ENCODE measurements around the gene PHLDA1.
A peak's percentile ranks its signal among the peaks of the same experiment; 100 is the strongest.

The PHLDA1 gene

DNA sequence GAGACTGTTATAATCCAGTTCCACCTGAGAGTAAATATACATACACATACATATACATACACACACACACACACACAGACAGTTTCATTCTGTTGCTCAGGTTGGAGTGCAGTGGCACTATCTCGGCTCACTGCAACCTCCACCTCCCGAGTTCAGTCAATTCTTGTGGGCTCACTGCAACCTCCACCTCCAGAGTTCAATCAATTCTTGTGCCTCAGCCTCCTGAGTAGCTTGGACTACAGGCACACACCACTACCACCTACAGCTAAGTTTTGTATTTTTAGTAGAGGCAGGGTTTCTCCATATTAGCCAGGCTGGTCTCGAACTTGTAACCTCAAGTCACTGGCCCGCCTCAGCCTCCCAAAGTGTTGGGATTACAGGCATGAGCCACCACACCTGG is 8.9 kb upstream of the PHLDA1 start:
- H4K8ac ChIP-seq (ENCODE audit: low read length), result no peak overlapping the region
- no peak overlapping the region for H2BK12ac ChIP-seq (ENCODE audit: low read length in 2 of 2)
- no peak overlapping the region for H2BK5ac ChIP-seq (ENCODE audit: low read depth, low read length, poor library complexity, severe bottlenecking)
- no peak overlapping the region for H3K18ac ChIP-seq (ENCODE audit: low read depth in 1 of 2, low read length in 2 of 2)
- WGBS, result 100% methylated on average over 3 of the region's 4 CpGs
- no peak overlapping the region for H2BK15ac ChIP-seq (ENCODE audit: low read depth, poor library complexity, severe bottlenecking)
- H3K79me1 ChIP-seq (replicated peaks; ENCODE audit: low read length, poor library complexity, severe bottlenecking), result peaks cover 7% of the 10 kb centered on the region
- no peak overlapping the region for H3K14ac ChIP-seq (ENCODE audit: low read length in 2 of 2)
- no peak overlapping the region for H3K27ac ChIP-seq (ENCODE audit: low read length, poor library complexity, severe bottlenecking)
- peaks cover 7 to 34% of the 10 kb centered on the region in 2 experiments for H3K36me3 ChIP-seq (ENCODE audit: control insufficient read depth in 1 of 2, insufficient read depth in 2 of 2, low read depth in 1 of 2, low read length in 2 of 2)
- H2AFZ ChIP-seq (ENCODE audit: low read depth, low read length), result no peak overlapping the region
- H3K4ac ChIP-seq (ENCODE audit: low read depth in 1 of 2, low read length in 2 of 2), result no peak overlapping the region
- H2AK5ac ChIP-seq (ENCODE audit: low read length, severe bottlenecking), result no peak overlapping the region
- H3K23ac ChIP-seq (ENCODE audit: low read length in 2 of 2), result no peak overlapping the region
- H2BK120ac ChIP-seq (ENCODE audit: low read depth, low read length), result no peak overlapping the region
- H4K91ac ChIP-seq (ENCODE audit: low read length), result no peak overlapping the region
- H3K4me1 ChIP-seq (ENCODE audit: control insufficient read depth, insufficient read depth, low read depth, low read length), result peaks cover 1% of the 10 kb centered on the region
- no peaks in the 10 kb centered on the region for H3K27me3 ChIP-seq (ENCODE audit: control insufficient read depth in 1 of 2, insufficient read depth in 1 of 2, low read length in 2 of 2)
- H3K9ac ChIP-seq (ENCODE audit: low read length), result no peak overlapping the region
- no peak for DNase-seq
- H3K4me3 ChIP-seq (ENCODE audit: insufficient read depth in 1 of 2, low read depth in 1 of 2, low read length in 2 of 2), result no peak overlapping the region
- H3K9me3 ChIP-seq (ENCODE audit: control insufficient read depth, low read length), result no peaks in the 10 kb centered on the region
- no peak overlapping the region for H3K4me2 ChIP-seq (ENCODE audit: low read length, poor library complexity, severe bottlenecking)

DNA sequence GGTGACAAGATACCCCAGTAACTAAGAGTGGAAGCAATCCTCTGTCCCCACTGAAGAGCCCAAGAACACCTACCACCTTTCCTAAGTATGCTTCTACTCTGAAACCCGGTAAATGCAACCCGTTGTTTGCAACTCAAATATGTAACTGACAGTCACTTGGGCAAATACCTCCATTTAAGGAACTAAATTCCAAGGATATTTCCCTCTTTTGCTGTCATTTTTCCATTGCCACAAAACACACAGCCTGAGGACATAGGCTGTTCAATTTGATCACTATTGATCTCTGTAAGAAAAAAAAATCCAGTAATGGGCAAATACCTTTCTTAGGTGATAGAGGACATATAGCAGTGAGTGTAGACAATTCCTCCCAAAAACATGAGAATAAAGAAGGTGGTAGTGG is 6.6 kb upstream of the PHLDA1 start:
- Histone ChIP-seq H3K36me3 (ENCODE audit: control insufficient read depth in 1 of 2, insufficient read depth in 2 of 2, low read depth in 1 of 2, low read length in 2 of 2) (peaks cover 2 to 11% of the 10 kb centered on the region in 2 experiments), H3K9me3 (ENCODE audit: control insufficient read depth, low read length) (no peaks in the 10 kb centered on the region), H4K8ac (ENCODE audit: low read length) (no peak overlapping the region), H3K9ac (ENCODE audit: low read length) (peak overlapping the region; percentile 74), H4K91ac (ENCODE audit: low read length) (no peak overlapping the region), H3K4ac (ENCODE audit: low read depth in 1 of 2, low read length in 2 of 2) (no peak overlapping the region), H2BK15ac (ENCODE audit: low read depth, poor library complexity, severe bottlenecking) (no peak overlapping the region), H2BK120ac (ENCODE audit: low read depth, low read length) (no peak overlapping the region), H2BK5ac (ENCODE audit: low read depth, low read length, poor library complexity, severe bottlenecking) (no peak overlapping the region), H3K79me1 (replicated peaks; ENCODE audit: low read length, poor library complexity, severe bottlenecking) (peaks cover 10% of the 10 kb centered on the region), H3K27me3 (ENCODE audit: control insufficient read depth in 1 of 2, insufficient read depth in 1 of 2, low read length in 2 of 2) (no peaks in the 10 kb centered on the region), H3K4me2 (ENCODE audit: low read length, poor library complexity, severe bottlenecking) (no peak overlapping the region), H2AK5ac (ENCODE audit: low read length, severe bottlenecking) (peak overlapping the region; percentile 32), H3K4me3 (ENCODE audit: insufficient read depth in 1 of 2, low read depth in 1 of 2, low read length in 2 of 2) (no peak overlapping the region), H3K4me1 (ENCODE audit: control insufficient read depth, insufficient read depth, low read depth, low read length) (peaks cover 8% of the 10 kb centered on the region), H2AFZ (ENCODE audit: low read depth, low read length) (no peak overlapping the region), H2BK12ac (ENCODE audit: low read length in 2 of 2) (no peak overlapping the region), H3K23ac (ENCODE audit: low read length in 2 of 2) (no peak overlapping the region), H3K14ac (ENCODE audit: low read length in 2 of 2) (no peak overlapping the region), H3K18ac (ENCODE audit: low read depth in 1 of 2, low read length in 2 of 2) (no peak overlapping the region), H3K27ac (ENCODE audit: low read length, poor library complexity, severe bottlenecking) (no peak overlapping the region)
- DNase-seq, result no peak
- WGBS, result 31% methylated on average over 2 of the region's 2 CpGs

DNA sequence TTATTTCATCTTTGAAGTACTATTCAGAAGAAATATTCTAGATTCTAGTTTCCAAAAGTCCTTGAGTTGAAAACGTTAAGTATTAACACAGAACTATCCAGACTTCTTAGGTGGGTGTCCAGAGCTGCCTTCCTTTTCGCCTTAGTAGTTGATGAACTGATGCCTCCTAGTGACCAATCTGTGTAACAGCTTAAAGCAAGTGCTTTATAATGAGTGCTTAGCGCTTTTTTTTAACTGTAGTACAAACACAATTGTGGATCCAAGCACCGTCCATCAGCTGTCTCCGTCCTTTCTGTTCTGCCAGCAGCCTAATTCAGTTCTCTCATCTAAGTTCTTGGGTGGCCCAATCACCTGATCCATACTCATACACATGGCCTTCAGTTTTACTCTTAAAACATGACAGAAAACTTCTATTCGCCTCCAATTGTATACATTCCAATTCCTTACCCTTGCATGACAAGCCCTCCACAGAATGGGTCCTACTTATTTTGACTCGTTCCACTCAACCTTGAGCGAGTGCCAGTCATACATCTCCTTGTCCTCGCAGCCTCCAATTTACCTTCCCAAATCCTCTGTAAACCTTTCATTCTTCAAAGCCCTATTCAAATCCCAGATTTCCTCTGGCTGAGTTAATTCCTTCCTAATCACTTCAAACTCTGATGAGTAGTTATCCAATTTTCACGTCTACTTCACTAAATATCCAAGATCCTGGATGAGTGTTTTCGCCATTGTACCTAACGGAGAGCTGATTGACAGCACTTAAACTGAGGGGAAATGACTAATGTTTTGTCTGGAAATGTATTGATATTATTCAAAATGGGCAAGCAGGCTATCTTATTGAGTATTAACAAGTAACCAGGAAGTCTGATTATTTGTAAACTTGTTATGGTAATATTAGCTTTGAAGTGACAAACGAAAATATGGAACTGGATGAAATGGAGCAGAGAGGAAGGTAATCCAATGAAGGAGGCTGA is 5.8 kb upstream of the PHLDA1 start:
- Histone ChIP-seq H3K27ac (ENCODE audit: low read length, poor library complexity, severe bottlenecking) (no peak overlapping the region), H3K79me1 (replicated peaks; ENCODE audit: low read length, poor library complexity, severe bottlenecking) (peaks cover 8% of the 10 kb centered on the region), H4K8ac (ENCODE audit: low read length) (peak overlapping the region; percentile 36), H2BK120ac (ENCODE audit: low read depth, low read length) (no peak overlapping the region), H2BK12ac (ENCODE audit: low read length in 2 of 2) (no peak overlapping the region), H3K18ac (ENCODE audit: low read depth in 1 of 2, low read length in 2 of 2) (no peak overlapping the region), H3K4me1 (ENCODE audit: control insufficient read depth, insufficient read depth, low read depth, low read length) (peaks cover 8% of the 10 kb centered on the region), H3K4me3 (ENCODE audit: insufficient read depth in 1 of 2, low read depth in 1 of 2, low read length in 2 of 2) (peak overlapping the region in 1 of 2 experiments; percentile 52), H2AK5ac (ENCODE audit: low read length, severe bottlenecking) (peak overlapping the region; percentile 92), H2BK15ac (ENCODE audit: low read depth, poor library complexity, severe bottlenecking) (no peak overlapping the region), H3K9me3 (ENCODE audit: control insufficient read depth, low read length) (no peaks in the 10 kb centered on the region), H4K91ac (ENCODE audit: low read length) (no peak overlapping the region), H3K23ac (ENCODE audit: low read length in 2 of 2) (no peak overlapping the region), H3K27me3 (ENCODE audit: control insufficient read depth in 1 of 2, insufficient read depth in 1 of 2, low read length in 2 of 2) (no peaks in the 10 kb centered on the region), H3K9ac (ENCODE audit: low read length) (peak overlapping the region; percentile 74), H3K4ac (ENCODE audit: low read depth in 1 of 2, low read length in 2 of 2) (no peak overlapping the region), H2BK5ac (ENCODE audit: low read depth, low read length, poor library complexity, severe bottlenecking) (peak overlapping the region; percentile 66), H3K4me2 (ENCODE audit: low read length, poor library complexity, severe bottlenecking) (no peak overlapping the region), H3K36me3 (ENCODE audit: control insufficient read depth in 1 of 2, insufficient read depth in 2 of 2, low read depth in 1 of 2, low read length in 2 of 2) (peaks cover 0 to 4% of the 10 kb centered on the region in 2 experiments), H3K14ac (ENCODE audit: low read length in 2 of 2) (no peak overlapping the region), H2AFZ (ENCODE audit: low read depth, low read length) (no peak overlapping the region)
- 44% methylated on average over 11 of the region's 13 CpGs for WGBS
- DNase-seq, result peak; percentile 84

DNA sequence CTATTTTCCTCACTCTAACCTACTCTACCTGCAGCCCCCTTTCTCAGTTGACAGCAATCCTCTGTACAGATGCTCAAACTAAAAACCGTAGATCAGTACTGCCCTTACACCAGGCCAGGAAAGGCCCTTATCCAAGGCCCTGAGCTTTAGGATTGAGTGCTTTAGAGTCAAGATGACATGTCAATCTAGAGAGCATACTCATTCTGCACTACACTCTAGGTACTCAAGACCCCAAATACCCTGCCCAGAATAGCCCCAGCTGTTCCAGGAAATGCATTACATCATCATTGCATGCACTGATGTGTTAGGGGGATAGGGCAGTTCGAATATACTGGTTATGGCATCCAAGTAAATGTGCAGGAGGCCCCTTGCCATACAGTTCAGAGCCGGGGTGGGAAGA is 3.5 kb upstream of the PHLDA1 start:
- no peak overlapping the region for H2BK120ac ChIP-seq (ENCODE audit: low read depth, low read length)
- no peak overlapping the region for H3K4me2 ChIP-seq (ENCODE audit: low read length, poor library complexity, severe bottlenecking)
- no peak for DNase-seq
- H3K4me1 ChIP-seq (ENCODE audit: control insufficient read depth, insufficient read depth, low read depth, low read length), result peaks cover 8% of the 10 kb centered on the region
- peaks cover 3 to 10% of the 10 kb centered on the region in 2 experiments for H3K36me3 ChIP-seq (ENCODE audit: control insufficient read depth in 1 of 2, insufficient read depth in 2 of 2, low read depth in 1 of 2, low read length in 2 of 2)
- H3K79me1 ChIP-seq (replicated peaks; ENCODE audit: low read length, poor library complexity, severe bottlenecking), result peaks cover 4% of the 10 kb centered on the region
- H2BK12ac ChIP-seq (ENCODE audit: low read length in 2 of 2), result peak overlapping the region; percentile 4 to 18
- H2BK15ac ChIP-seq (ENCODE audit: low read depth, poor library complexity, severe bottlenecking), result no peak overlapping the region
- no peak overlapping the region for H2BK5ac ChIP-seq (ENCODE audit: low read depth, low read length, poor library complexity, severe bottlenecking)
- no peak overlapping the region for H3K14ac ChIP-seq (ENCODE audit: low read length in 2 of 2)
- H4K8ac ChIP-seq (ENCODE audit: low read length), result peak overlapping the region; percentile 41
- H2AK5ac ChIP-seq (ENCODE audit: low read length, severe bottlenecking), result peak overlapping the region; percentile 61
- no peak overlapping the region for H3K23ac ChIP-seq (ENCODE audit: low read length in 2 of 2)
- H3K4ac ChIP-seq (ENCODE audit: low read depth in 1 of 2, low read length in 2 of 2), result peak overlapping the region in 1 of 2 experiments; percentile 75
- H3K9me3 ChIP-seq (ENCODE audit: control insufficient read depth, low read length), result no peaks in the 10 kb centered on the region
- no peak overlapping the region for H2AFZ ChIP-seq (ENCODE audit: low read depth, low read length)
- H3K18ac ChIP-seq (ENCODE audit: low read depth in 1 of 2, low read length in 2 of 2), result peak overlapping the region in 1 of 2 experiments; percentile 2
- 90% methylated on average over 2 of the region's 3 CpGs for WGBS
- H3K27me3 ChIP-seq (ENCODE audit: control insufficient read depth in 1 of 2, insufficient read depth in 1 of 2, low read length in 2 of 2), result no peaks in the 10 kb centered on the region
- H3K9ac ChIP-seq (ENCODE audit: low read length), result no peak overlapping the region
- no peak overlapping the region for H3K4me3 ChIP-seq (ENCODE audit: insufficient read depth in 1 of 2, low read depth in 1 of 2, low read length in 2 of 2)
- peak overlapping the region; percentile 39 for H3K27ac ChIP-seq (ENCODE audit: low read length, poor library complexity, severe bottlenecking)
- H4K91ac ChIP-seq (ENCODE audit: low read length), result no peak overlapping the region
